ENCODE measurements around the gene RPS6KA3. TPM values are rescaled to one million over a fixed set of nuclear protein-coding genes. Genes with fewer than 3 reads are reported as not detected.
"Not testable (repeated sequence)": the region's sequence is repeated elsewhere in the genome, so short reads cannot be mapped to it uniquely, and the experiment has no call there.

Gene RPS6KA3
- total RNA-seq, 4 donors from 2014 or later: 33.8 to 55.4 (median 46.4) TPM

- no peaks in the 10 kb centered on the region for H3K4me1 ChIP-seq
- TF ChIP-seq CTCF (IDR thresholded peaks at IDR 0.05) (no peak), POLR2AphosphoS5 (IDR thresholded peaks at IDR 0.05) (no peak), EP300 (IDR thresholded peaks at IDR 0.05) (no peak)
- H3K27me3 ChIP-seq: no peaks in the 10 kb centered on the region
- no peak overlapping the region for H3K4me3 ChIP-seq
- no peak for ATAC-seq
- H3K9me3 ChIP-seq: no peaks in the 10 kb centered on the region
- WGBS, 2 donors (ENCODE audit: low coverage in 1 of 2): 74 to 80% methylated on average over 2 of the region's 2 CpGs
- H3K27ac ChIP-seq: no peak overlapping the region
- peaks cover 0 to 72% of the 10 kb centered on the region in 2 donors for H3K36me3 ChIP-seq
Observed at GRCh38 chrX:20173856-20174255, 92.9 kb downstream of the RPS6KA3 start.

- H3K27me3 ChIP-seq: no peaks in the 10 kb centered on the region
- no peaks in the 10 kb centered on the region for H3K4me1 ChIP-seq
- H3K9me3 ChIP-seq: no peaks in the 10 kb centered on the region
- TF ChIP-seq EP300 (IDR thresholded peaks at IDR 0.05) (no peak), POLR2AphosphoS5 (IDR thresholded peaks at IDR 0.05) (no peak), POLR2A (IDR thresholded peaks at IDR 0.05) (no peak), CTCF (IDR thresholded peaks at IDR 0.05) (no peak)
- H3K36me3 ChIP-seq: peaks cover 0 to 75% of the 10 kb centered on the region in 2 donors
- no peak overlapping the region for H3K27ac ChIP-seq
- WGBS, 2 donors (ENCODE audit: low coverage in 1 of 2): 78 to 90% methylated on average over 2 of the region's 2 CpGs
- no peak overlapping the region for H3K4me3 ChIP-seq
- no peak for ATAC-seq
Observed at GRCh38 chrX:20173313-20173712, 93.4 kb downstream of the RPS6KA3 start.

- Histone ChIP-seq H3K4me1 (no peaks in the 10 kb centered on the region), H3K27ac (no peak overlapping the region), H3K9me3 (no peaks in the 10 kb centered on the region), H3K4me3 (no peak overlapping the region), H3K36me3 (peaks cover 0 to 81% of the 10 kb centered on the region in 2 donors), H3K27me3 (no peaks in the 10 kb centered on the region)
- no peak for ATAC-seq
- whole genome bisulfite sequencing, 2 donors (ENCODE audit: low coverage in 1 of 2): 82 to 93% methylated on average over 3 of the region's 3 CpGs
- no peak for TF ChIP-seq POLR2A (IDR thresholded peaks at IDR 0.05)
- no peak for TF ChIP-seq POLR2AphosphoS5 (IDR thresholded peaks at IDR 0.05)
- TF ChIP-seq EP300 (IDR thresholded peaks at IDR 0.05): no peak
- TF ChIP-seq CTCF (IDR thresholded peaks at IDR 0.05): no peak
Observed at GRCh38 chrX:20171887-20172286, 94.8 kb downstream of the RPS6KA3 start.

GRCh38 chrX:20162516-20162915 lies 104.2 kb downstream of the RPS6KA3 start:
- H3K4me1 ChIP-seq, H3K27me3 ChIP-seq, H3K27ac ChIP-seq, ATAC-seq, H3K9me3 ChIP-seq, H3K4me3 ChIP-seq: not testable (repeated sequence)
- H3K36me3 ChIP-seq: peaks cover 0 to 62% of the 10 kb centered on the region in 2 donors

GRCh38 chrX:20159797-20160385 lies 106.8 kb downstream of the RPS6KA3 start:
- H3K36me3 ChIP-seq: peaks cover 0 to 73% of the 10 kb centered on the region in 2 donors
- H3K4me3 ChIP-seq: no peak overlapping the region
- 73 to 92% methylated on average over 2 to 3 of the region's 4 CpGs for WGBS, 2 donors (ENCODE audit: low coverage in 1 of 2)
- no peak for TF ChIP-seq POLR2AphosphoS5 (IDR thresholded peaks at IDR 0.05)
- TF ChIP-seq CTCF (IDR thresholded peaks at IDR 0.05): no peak
- no peaks in the 10 kb centered on the region for H3K27me3 ChIP-seq
- no peaks in the 10 kb centered on the region for H3K4me1 ChIP-seq
- H3K27ac ChIP-seq: no peak overlapping the region
- ATAC-seq: no peak
- no peaks in the 10 kb centered on the region for H3K9me3 ChIP-seq
